ENCODE data around the gene DAP3. TPM values are rescaled to one million over a fixed set of nuclear protein-coding genes. Genes with fewer than 3 reads are reported as not detected.
"Not testable (repeated sequence)": the region's sequence is repeated elsewhere in the genome, so short reads cannot be mapped to it uniquely, and the experiment has no call there.

DAP3 gene
- total and polyA plus RNA-seq, 2 experiments from 2014 or later, result 41.1 to 82.2 TPM

DNA sequence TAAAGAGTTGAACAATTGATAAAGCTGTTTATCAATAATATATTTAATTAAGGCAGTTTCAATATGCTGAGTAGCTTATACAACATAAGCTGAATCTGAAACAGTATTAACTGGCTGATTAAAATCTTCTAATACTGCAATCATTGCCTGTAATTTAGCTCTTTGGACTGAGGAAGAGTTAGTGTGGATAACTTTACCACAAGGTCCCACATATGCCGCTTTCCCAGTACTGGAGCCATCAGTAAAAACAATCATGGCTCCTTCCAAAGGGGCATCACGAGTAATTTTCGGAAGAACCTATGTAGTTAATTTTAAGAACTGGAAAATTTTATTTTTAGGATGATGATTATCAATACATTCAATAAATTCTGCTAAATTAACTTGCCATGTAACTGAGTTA is 6.7 kb downstream of the DAP3 start:
- Histone ChIP-seq H3K27me3 (replicated peaks; ENCODE audit: insufficient read depth) (no peaks in the 10 kb centered on the region), H3F3A (ENCODE audit: insufficient read depth) (peaks cover 16% of the 10 kb centered on the region), H2AFZ (no peak overlapping the region), H3K4me2 (ENCODE audit: unreplicated experiment) (no peak overlapping the region), H3K27ac (no peak overlapping the region), H3K4me1 (ENCODE audit: insufficient read depth) (peaks cover 6% of the 10 kb centered on the region), H3K9ac (no peak overlapping the region), H3K9me3 (ENCODE audit: low read depth) (no peaks in the 10 kb centered on the region), H3K79me2 (ENCODE audit: insufficient read depth) (peaks cover 98% of the 10 kb centered on the region), H4K20me1 (ENCODE audit: insufficient read depth) (no peaks in the 10 kb centered on the region; the same call in 1 of the 2 replicates), H3K9me2 (ENCODE audit: insufficient read depth) (no peaks in the 10 kb centered on the region), H3K36me3 (ENCODE audit: low read depth) (peaks cover 12% of the 10 kb centered on the region; the same call in 1 of the 2 replicates), H3K4me3 (no peak overlapping the region)
- TF ChIP-seq EZH2phosphoT487 (IDR thresholded peaks at IDR 0.05; ENCODE audit: insufficient read depth, low read depth) (no peak), EZH2 (IDR thresholded peaks at IDR 0.05; ENCODE audit: insufficient read depth, poor library complexity, severe bottlenecking) (no peak)
- DNase-seq, result no peak
- 97 to 98% methylated on average over 3 of the region's 3 CpGs for WGBS, 2 experiments (ENCODE audit: low coverage in 1 of 2, low lambda C conversion rate in 2 of 2, missing lambda C conversion rate in 2 of 2)
- in situ Hi-C loops (cut with MboI), result no loop called here

DNA sequence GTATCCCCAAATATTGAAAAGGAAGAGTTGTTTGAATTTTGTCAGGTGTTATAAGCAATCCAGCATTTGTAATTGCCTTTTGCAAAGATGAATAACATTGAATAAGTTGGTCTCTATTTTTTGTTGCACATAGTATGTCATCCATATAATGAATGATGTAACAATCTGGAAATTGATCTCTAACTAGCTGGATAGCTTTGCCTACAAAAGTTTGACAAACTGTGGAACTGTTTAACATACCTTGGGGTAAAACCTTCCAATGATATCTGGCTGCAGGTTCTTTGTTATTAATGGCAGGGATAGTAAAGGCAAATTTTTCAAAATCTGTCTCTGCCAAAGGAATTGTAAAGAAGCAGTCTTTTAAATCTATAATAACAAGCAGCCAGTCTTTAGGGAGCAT is 7.6 kb downstream of the DAP3 start:
- Histone ChIP-seq H2AFZ (no peak overlapping the region), H3K4me3 (no peak overlapping the region), H4K20me1 (ENCODE audit: insufficient read depth) (no peaks in the 10 kb centered on the region; the same call in 1 of the 2 replicates), H3K4me1 (ENCODE audit: insufficient read depth) (peaks cover 5% of the 10 kb centered on the region), H3K27me3 (replicated peaks; ENCODE audit: insufficient read depth) (no peaks in the 10 kb centered on the region), H3K9ac (no peak overlapping the region), H3K4me2 (ENCODE audit: unreplicated experiment) (no peak overlapping the region), H3K36me3 (ENCODE audit: low read depth) (peaks cover 7% of the 10 kb centered on the region; the same call in 1 of the 2 replicates), H3K79me2 (ENCODE audit: insufficient read depth) (peaks cover 89% of the 10 kb centered on the region), H3K27ac (no peak overlapping the region), H3K9me2 (ENCODE audit: insufficient read depth) (no peaks in the 10 kb centered on the region), H3K9me3 (ENCODE audit: low read depth) (no peaks in the 10 kb centered on the region), H3F3A (ENCODE audit: insufficient read depth) (peaks cover 13% of the 10 kb centered on the region)
- no peak for TF ChIP-seq EZH2 (IDR thresholded peaks at IDR 0.05; ENCODE audit: insufficient read depth, poor library complexity, severe bottlenecking)
- TF ChIP-seq EZH2phosphoT487 (IDR thresholded peaks at IDR 0.05; ENCODE audit: insufficient read depth, low read depth), result no peak
- in situ Hi-C loops (cut with MboI), result no loop called here
- DNase-seq, result no peak

GRCh38 chr1:155697046-155697445 is 8.2 kb downstream of the DAP3 start:
- peaks cover 3% of the 10 kb centered on the region; the same call in 1 of the 2 replicates for H3K36me3 ChIP-seq (ENCODE audit: low read depth)
- no peak overlapping the region for H3K27ac ChIP-seq
- TF ChIP-seq EZH2phosphoT487 (IDR thresholded peaks at IDR 0.05; ENCODE audit: insufficient read depth, low read depth) (no peak), EZH2 (IDR thresholded peaks at IDR 0.05; ENCODE audit: insufficient read depth, poor library complexity, severe bottlenecking) (no peak)
- peaks cover 5% of the 10 kb centered on the region for H3K4me1 ChIP-seq (ENCODE audit: insufficient read depth)
- peaks cover 89% of the 10 kb centered on the region for H3K79me2 ChIP-seq (ENCODE audit: insufficient read depth)
- no peak overlapping the region for H2AFZ ChIP-seq
- WGBS, 2 experiments (ENCODE audit: low coverage in 1 of 2, low lambda C conversion rate in 2 of 2, missing lambda C conversion rate in 2 of 2), result 94 to 96% methylated on average over 5 to 10 of the region's 10 CpGs
- peaks cover 13% of the 10 kb centered on the region for H3F3A ChIP-seq (ENCODE audit: insufficient read depth)
- no peak for DNase-seq
- no peaks in the 10 kb centered on the region for H3K9me3 ChIP-seq (ENCODE audit: low read depth)
- H3K4me2 ChIP-seq (ENCODE audit: unreplicated experiment), result no peak overlapping the region
- no peaks in the 10 kb centered on the region for H3K9me2 ChIP-seq (ENCODE audit: insufficient read depth)
- H3K4me3 ChIP-seq, result no peak overlapping the region
- H3K9ac ChIP-seq, result no peak overlapping the region
- in situ Hi-C loops (cut with MboI), result no loop called here
- no peaks in the 10 kb centered on the region; the same call in 1 of the 2 replicates for H4K20me1 ChIP-seq (ENCODE audit: insufficient read depth)
- no peaks in the 10 kb centered on the region for H3K27me3 ChIP-seq (replicated peaks; ENCODE audit: insufficient read depth)

DNA sequence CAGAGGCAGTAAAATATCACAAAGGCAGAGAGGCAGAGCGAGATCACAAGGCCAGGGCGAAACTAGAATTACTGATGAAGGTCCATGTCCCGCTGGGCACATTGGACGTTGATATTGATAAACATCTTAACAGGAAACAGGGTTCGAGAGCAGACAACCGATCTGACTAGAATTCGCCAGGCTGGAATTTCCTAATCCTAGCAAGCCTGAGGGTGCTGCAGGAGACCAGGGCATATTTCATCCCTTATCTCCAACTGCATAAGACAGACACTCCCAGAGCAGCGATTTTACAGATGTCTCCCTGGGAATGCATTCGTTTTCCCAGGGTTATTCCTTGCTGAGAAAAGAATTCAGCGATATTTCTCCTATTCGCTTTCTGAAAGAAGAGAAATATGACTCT is 8.7 kb downstream of the DAP3 start:
- H3K9me3 ChIP-seq (ENCODE audit: low read depth); H3K27ac ChIP-seq; H3K4me3 ChIP-seq; H2AFZ ChIP-seq; in situ Hi-C loops (cut with MboI); H3K4me1 ChIP-seq (ENCODE audit: insufficient read depth); H3K9ac ChIP-seq; H3K36me3 ChIP-seq (ENCODE audit: low read depth); H3K4me2 ChIP-seq (ENCODE audit: unreplicated experiment); H3K9me2 ChIP-seq (ENCODE audit: insufficient read depth); DNase-seq; H3K27me3 ChIP-seq (replicated peaks; ENCODE audit: insufficient read depth); H4K20me1 ChIP-seq (ENCODE audit: insufficient read depth): not testable (repeated sequence)
- Histone ChIP-seq H3K79me2 (ENCODE audit: insufficient read depth) (peaks cover 89% of the 10 kb centered on the region), H3F3A (ENCODE audit: insufficient read depth) (peaks cover 13% of the 10 kb centered on the region)
- WGBS, 2 experiments (ENCODE audit: low coverage in 1 of 2, low lambda C conversion rate in 2 of 2, missing lambda C conversion rate in 2 of 2), result 96% methylated on average over 11 of the region's 11 CpGs

GRCh38 chr1:155698382-155699038 is 9.6 kb downstream of the DAP3 start:
- Histone ChIP-seq H3K9ac (no peak overlapping the region), H3K9me3 (ENCODE audit: low read depth) (no peaks in the 10 kb centered on the region), H4K20me1 (ENCODE audit: insufficient read depth) (no peaks in the 10 kb centered on the region; the same call in 1 of the 2 replicates), H3K4me2 (ENCODE audit: unreplicated experiment) (peak overlapping the region; percentile 39), H3K79me2 (ENCODE audit: insufficient read depth) (peaks cover 89% of the 10 kb centered on the region), H3K9me2 (ENCODE audit: insufficient read depth) (no peaks in the 10 kb centered on the region), H3K27ac (peak overlapping the region; percentile 42), H3K4me3 (no peak overlapping the region), H3K36me3 (ENCODE audit: low read depth) (no peaks in the 10 kb centered on the region), H2AFZ (no peak overlapping the region), H3K4me1 (ENCODE audit: insufficient read depth) (peaks cover 5% of the 10 kb centered on the region), H3K27me3 (replicated peaks; ENCODE audit: insufficient read depth) (no peaks in the 10 kb centered on the region), H3F3A (ENCODE audit: insufficient read depth) (peaks cover 13% of the 10 kb centered on the region)
- TF ChIP-seq EZH2phosphoT487 (IDR thresholded peaks at IDR 0.05; ENCODE audit: insufficient read depth, low read depth), result no peak
- TF ChIP-seq EZH2 (IDR thresholded peaks at IDR 0.05; ENCODE audit: insufficient read depth, poor library complexity, severe bottlenecking), result no peak
- WGBS, 2 experiments (ENCODE audit: low coverage in 1 of 2, low lambda C conversion rate in 2 of 2, missing lambda C conversion rate in 2 of 2), result 95 to 96% methylated on average over 13 of the region's 13 CpGs
- peak; percentile 77 for DNase-seq
- in situ Hi-C loops (cut with MboI), result no loop called here

- H3K4me2 ChIP-seq (ENCODE audit: unreplicated experiment); H2AFZ ChIP-seq; H3K27me3 ChIP-seq (replicated peaks; ENCODE audit: insufficient read depth); H3K4me3 ChIP-seq; H3K9me3 ChIP-seq (ENCODE audit: low read depth); H3K9ac ChIP-seq; H3K36me3 ChIP-seq (ENCODE audit: low read depth); DNase-seq; H4K20me1 ChIP-seq (ENCODE audit: insufficient read depth); H3K9me2 ChIP-seq (ENCODE audit: insufficient read depth); H3K4me1 ChIP-seq (ENCODE audit: insufficient read depth); in situ Hi-C loops (cut with MboI): not testable (repeated sequence)
- Histone ChIP-seq H3K27ac (peak overlapping the region; percentile 42; the same call in 1 of the 2 replicates), H3K79me2 (ENCODE audit: insufficient read depth) (peaks cover 89% of the 10 kb centered on the region), H3F3A (ENCODE audit: insufficient read depth) (peaks cover 13% of the 10 kb centered on the region)
- WGBS, 2 experiments (ENCODE audit: low coverage in 1 of 2, low lambda C conversion rate in 2 of 2, missing lambda C conversion rate in 2 of 2), result 90 to 93% methylated on average over 4 of the region's 4 CpGs
These were observed 10.2 kb downstream of the DAP3 start for GRCh38 chr1:155699062-155699461.

GRCh38 chr1:155701675-155702074 is 12.8 kb downstream of the DAP3 start:
- Histone ChIP-seq H3K79me2 (ENCODE audit: insufficient read depth) (peaks cover 89% of the 10 kb centered on the region), H3F3A (ENCODE audit: insufficient read depth) (peaks cover 13% of the 10 kb centered on the region), H3K4me1 (ENCODE audit: insufficient read depth) (peaks cover 10% of the 10 kb centered on the region)
- H3K9ac ChIP-seq; H3K4me3 ChIP-seq; H3K4me2 ChIP-seq (ENCODE audit: unreplicated experiment); H3K27me3 ChIP-seq (replicated peaks; ENCODE audit: insufficient read depth); DNase-seq; H2AFZ ChIP-seq; H4K20me1 ChIP-seq (ENCODE audit: insufficient read depth); in situ Hi-C loops (cut with MboI); H3K9me2 ChIP-seq (ENCODE audit: insufficient read depth); H3K36me3 ChIP-seq (ENCODE audit: low read depth); H3K27ac ChIP-seq; H3K9me3 ChIP-seq (ENCODE audit: low read depth): not testable (repeated sequence)
- 100% methylated on average over 2 of the region's 2 CpGs for WGBS, 2 experiments (ENCODE audit: low coverage in 1 of 2, low lambda C conversion rate in 2 of 2, missing lambda C conversion rate in 2 of 2)

All from GM23248 (cell line).